Measurements from ENCODE around the gene C17orf75. TPM values are rescaled to one million over a fixed set of nuclear protein-coding genes. Genes with fewer than 3 reads are reported as not detected.

The C17orf75 gene
- total RNA-seq, 2 donors from 2014 or later: 7.6 to 15.6 TPM

- no peak overlapping the region for H3K27ac ChIP-seq
- no peaks in the 10 kb centered on the region for H3K27me3 ChIP-seq
- H3K9me3 ChIP-seq: no peaks in the 10 kb centered on the region
- no peaks in the 10 kb centered on the region for H3K36me3 ChIP-seq (replicated peaks in 1 of 2; ENCODE audit: insufficient read depth in 1 of 2, low read depth in 2 of 2)
- WGBS, 2 donors: 86 to 87% methylated on average over 5 of the region's 5 CpGs
- TF ChIP-seq, protein P1, sequence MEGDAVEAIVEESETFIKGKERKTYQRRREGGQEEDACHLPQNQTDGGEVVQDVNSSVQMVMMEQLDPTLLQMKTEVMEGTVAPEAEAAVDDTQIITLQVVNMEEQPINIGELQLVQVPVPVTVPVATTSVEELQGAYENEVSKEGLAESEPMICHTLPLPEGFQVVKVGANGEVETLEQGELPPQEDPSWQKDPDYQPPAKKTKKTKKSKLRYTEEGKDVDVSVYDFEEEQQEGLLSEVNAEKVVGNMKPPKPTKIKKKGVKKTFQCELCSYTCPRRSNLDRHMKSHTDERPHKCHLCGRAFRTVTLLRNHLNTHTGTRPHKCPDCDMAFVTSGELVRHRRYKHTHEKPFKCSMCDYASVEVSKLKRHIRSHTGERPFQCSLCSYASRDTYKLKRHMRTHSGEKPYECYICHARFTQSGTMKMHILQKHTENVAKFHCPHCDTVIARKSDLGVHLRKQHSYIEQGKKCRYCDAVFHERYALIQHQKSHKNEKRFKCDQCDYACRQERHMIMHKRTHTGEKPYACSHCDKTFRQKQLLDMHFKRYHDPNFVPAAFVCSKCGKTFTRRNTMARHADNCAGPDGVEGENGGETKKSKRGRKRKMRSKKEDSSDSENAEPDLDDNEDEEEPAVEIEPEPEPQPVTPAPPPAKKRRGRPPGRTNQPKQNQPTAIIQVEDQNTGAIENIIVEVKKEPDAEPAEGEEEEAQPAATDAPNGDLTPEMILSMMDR (IDR thresholded peaks at IDR 0.05): no peak
- no peak for TF ChIP-seq POLR2A (IDR thresholded peaks at IDR 0.05)
- DNase-seq: no peak
- intact Hi-C loops (cut with DNase I): no loop called here
- no peak for ATAC-seq
- no peaks in the 10 kb centered on the region for H3K4me1 ChIP-seq
- no peak overlapping the region for H3K4me3 ChIP-seq
These were observed 55.5 kb downstream of the C17orf75 start for GRCh38 chr17:32286518-32286900.

- intact Hi-C loops (cut with DNase I): no loop called here
- no peaks in the 10 kb centered on the region for H3K36me3 ChIP-seq (replicated peaks in 1 of 2; ENCODE audit: insufficient read depth in 1 of 2, low read depth in 2 of 2)
- ATAC-seq: no peak
- no peaks in the 10 kb centered on the region for H3K9me3 ChIP-seq
- DNase-seq: no peak
- no peaks in the 10 kb centered on the region for H3K4me1 ChIP-seq
- H3K27ac ChIP-seq: no peak overlapping the region
- H3K4me3 ChIP-seq: no peak overlapping the region
- H3K27me3 ChIP-seq: no peaks in the 10 kb centered on the region
- TF ChIP-seq POLR2A (IDR thresholded peaks at IDR 0.05): no peak
- TF ChIP-seq, protein P1 (IDR thresholded peaks at IDR 0.05): no peak
- 61 to 70% methylated on average over 8 to 9 of the region's 9 CpGs for WGBS, 2 donors
These were observed 56.0 kb downstream of the C17orf75 start for GRCh38 chr17:32285746-32286517.

- H3K27me3 ChIP-seq: no peaks in the 10 kb centered on the region
- ATAC-seq (no peak), DNase-seq (no peak)
- no peak overlapping the region for H3K4me3 ChIP-seq
- H3K36me3 ChIP-seq (replicated peaks in 1 of 2; ENCODE audit: insufficient read depth in 1 of 2, low read depth in 2 of 2): no peaks in the 10 kb centered on the region
- H3K27ac ChIP-seq: no peak overlapping the region
- intact Hi-C loops (cut with DNase I): no loop called here
- H3K9me3 ChIP-seq: no peaks in the 10 kb centered on the region
- no peak for TF ChIP-seq POLR2A (IDR thresholded peaks at IDR 0.05)
- TF ChIP-seq, protein P1 (IDR thresholded peaks at IDR 0.05): no peak
- WGBS, 2 donors: 70 to 91% methylated on average over 8 of the region's 8 CpGs
- no peaks in the 10 kb centered on the region for H3K4me1 ChIP-seq
These were observed 56.7 kb downstream of the C17orf75 start for GRCh38 chr17:32285306-32285705.

DNA sequence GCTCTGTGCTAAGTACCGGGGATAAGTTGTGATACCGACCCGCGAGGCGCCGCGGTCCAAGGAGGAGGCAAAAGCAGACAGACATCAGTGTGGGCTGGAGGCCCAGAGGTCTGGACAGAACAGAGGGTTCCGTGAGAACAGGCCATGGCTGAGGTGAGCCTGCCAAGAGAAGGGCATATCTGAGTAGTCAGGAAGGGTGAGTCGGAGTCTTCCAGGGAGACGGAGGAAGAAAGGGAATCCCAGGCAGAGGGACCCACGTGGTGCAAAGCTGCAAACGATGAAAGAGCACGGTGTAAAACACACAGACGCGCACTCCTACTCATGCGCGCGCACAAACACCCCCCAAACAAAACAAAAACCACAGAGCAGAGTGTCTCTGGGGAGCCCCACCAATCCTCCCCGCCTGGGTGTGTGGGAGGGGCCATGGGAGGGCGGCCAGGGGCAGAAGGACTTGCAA lies 58.2 kb downstream of the C17orf75 start:
- no peak for TF ChIP-seq POLR2A (IDR thresholded peaks at IDR 0.05)
- TF ChIP-seq, protein P1 (IDR thresholded peaks at IDR 0.05): no peak
- ATAC-seq (no peak), DNase-seq (no peak)
- Histone ChIP-seq H3K27me3 (no peaks in the 10 kb centered on the region), H3K27ac (no peak overlapping the region), H3K4me1 (no peaks in the 10 kb centered on the region), H3K9me3 (no peaks in the 10 kb centered on the region), H3K4me3 (no peak overlapping the region), H3K36me3 (replicated peaks in 1 of 2; ENCODE audit: insufficient read depth in 1 of 2, low read depth in 2 of 2) (no peaks in the 10 kb centered on the region)
- intact Hi-C loops (cut with DNase I): no loop called here
- WGBS, 2 donors: 68 to 73% methylated on average over 15 to 20 of the region's 20 CpGs

DNA sequence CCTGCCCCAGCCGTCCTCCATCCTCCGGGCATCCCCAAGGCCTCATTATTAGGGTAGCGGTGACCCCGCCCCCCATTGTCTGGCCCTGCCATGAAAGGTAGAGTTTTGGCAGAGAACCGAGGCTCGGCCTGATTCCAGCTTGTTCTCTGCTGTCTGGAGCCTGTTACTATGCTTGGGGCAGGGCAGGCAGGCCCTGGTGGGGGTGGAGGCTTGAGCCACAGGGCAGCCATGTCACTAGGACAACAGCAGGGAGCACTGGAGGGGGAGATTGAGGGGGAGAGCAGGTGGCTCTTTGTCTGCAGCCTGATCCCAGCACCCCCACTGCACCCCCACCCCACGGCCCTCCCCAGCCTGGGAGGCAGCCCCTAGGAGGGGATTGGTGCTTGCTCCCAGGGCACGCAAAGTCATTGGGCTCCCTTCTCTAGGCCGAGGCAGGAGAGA lies 60.9 kb downstream of the C17orf75 start:
- Histone ChIP-seq H3K27me3 (no peaks in the 10 kb centered on the region), H3K36me3 (replicated peaks in 1 of 2; ENCODE audit: insufficient read depth in 1 of 2, low read depth in 2 of 2) (no peaks in the 10 kb centered on the region), H3K4me3 (no peak overlapping the region), H3K4me1 (no peaks in the 10 kb centered on the region), H3K9me3 (no peaks in the 10 kb centered on the region), H3K27ac (no peak overlapping the region)
- intact Hi-C loops (cut with DNase I): no loop called here
- WGBS, 2 donors: 40 to 60% methylated on average over 1 to 9 of the region's 9 CpGs
- ATAC-seq (peak; percentile 42), DNase-seq (peak; percentile 29 to 72 (median 58))
- TF ChIP-seq, protein P1 (IDR thresholded peaks at IDR 0.05): no peak
- TF ChIP-seq POLR2A (IDR thresholded peaks at IDR 0.05): no peak
